Measurements from ENCODE around the gene TMEM107.

TMEM107 gene

GRCh38 chr17:8162997-8163977, 12.9 kb downstream of the TMEM107 start:
- H3K27ac Mint-ChIP-seq, result peak overlapping the region; percentile 92 to 99 (median 95)
- H3K27me3 Mint-ChIP-seq (ENCODE audit: low read depth), result no peaks in the 10 kb centered on the region
- TF ChIP-seq, protein P1, sequence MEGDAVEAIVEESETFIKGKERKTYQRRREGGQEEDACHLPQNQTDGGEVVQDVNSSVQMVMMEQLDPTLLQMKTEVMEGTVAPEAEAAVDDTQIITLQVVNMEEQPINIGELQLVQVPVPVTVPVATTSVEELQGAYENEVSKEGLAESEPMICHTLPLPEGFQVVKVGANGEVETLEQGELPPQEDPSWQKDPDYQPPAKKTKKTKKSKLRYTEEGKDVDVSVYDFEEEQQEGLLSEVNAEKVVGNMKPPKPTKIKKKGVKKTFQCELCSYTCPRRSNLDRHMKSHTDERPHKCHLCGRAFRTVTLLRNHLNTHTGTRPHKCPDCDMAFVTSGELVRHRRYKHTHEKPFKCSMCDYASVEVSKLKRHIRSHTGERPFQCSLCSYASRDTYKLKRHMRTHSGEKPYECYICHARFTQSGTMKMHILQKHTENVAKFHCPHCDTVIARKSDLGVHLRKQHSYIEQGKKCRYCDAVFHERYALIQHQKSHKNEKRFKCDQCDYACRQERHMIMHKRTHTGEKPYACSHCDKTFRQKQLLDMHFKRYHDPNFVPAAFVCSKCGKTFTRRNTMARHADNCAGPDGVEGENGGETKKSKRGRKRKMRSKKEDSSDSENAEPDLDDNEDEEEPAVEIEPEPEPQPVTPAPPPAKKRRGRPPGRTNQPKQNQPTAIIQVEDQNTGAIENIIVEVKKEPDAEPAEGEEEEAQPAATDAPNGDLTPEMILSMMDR (IDR thresholded peaks at IDR 0.05; ENCODE audit: unreplicated experiment in 3 of 3), result no peak
- H3K4me3 Mint-ChIP-seq, result peak overlapping the region; percentile 90 to 97 (median 96)
- H3K36me3 Mint-ChIP-seq (ENCODE audit: low read depth), result peaks cover 21% of the 10 kb centered on the region
- H3K4me1 Mint-ChIP-seq, result peaks cover 47% of the 10 kb centered on the region
- H3K9me3 Mint-ChIP-seq, result no peaks in the 10 kb centered on the region

DNA sequence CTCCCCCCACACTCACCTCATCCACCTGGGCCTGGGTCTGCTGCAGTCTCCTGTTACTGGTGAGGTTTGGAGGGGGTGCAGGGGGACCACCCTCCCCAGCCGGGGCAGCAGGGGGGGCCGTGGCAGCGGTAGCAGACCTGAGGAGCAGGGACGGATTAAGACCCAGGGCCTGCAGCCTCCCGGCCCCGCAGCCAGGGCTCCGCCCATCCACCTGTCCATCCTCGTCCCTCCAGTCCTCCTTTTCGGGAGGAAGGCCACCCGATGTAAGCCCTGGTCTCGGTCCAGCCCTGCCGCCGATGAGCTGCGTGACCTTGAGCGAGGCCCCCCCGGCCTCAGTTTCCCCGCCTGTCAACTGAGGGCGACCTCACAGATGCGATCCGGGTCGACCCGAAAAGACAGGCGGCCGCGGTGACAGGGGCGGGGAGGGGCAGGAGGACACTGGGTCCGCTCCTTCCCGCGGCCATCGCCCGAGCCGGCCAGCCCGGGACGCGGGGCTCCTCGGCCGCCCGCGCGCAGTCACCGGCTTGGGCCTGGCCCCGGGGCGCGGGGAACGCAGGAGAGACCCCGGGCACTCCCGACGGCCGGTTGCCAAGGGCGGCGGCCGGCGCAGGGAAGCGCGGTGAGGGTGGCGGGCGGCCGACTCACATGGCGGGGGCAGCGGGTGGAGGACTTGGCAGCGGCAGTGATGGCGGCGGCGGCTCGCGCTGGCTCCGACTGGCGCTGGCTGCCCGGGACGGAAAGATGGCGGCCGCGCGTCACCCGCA, 13.8 kb downstream of the TMEM107 start, which contains the start of gene VAMP2:
Gene VAMP2, minus strand, starts transcription at position 716 of the 764 bp plus-strand sequence. Its CDS starts 69 bp downstream, at position 647.
- TF ChIP-seq, protein P1 (IDR thresholded peaks at IDR 0.05; ENCODE audit: unreplicated experiment in 3 of 3), result no peak
- H3K27me3 Mint-ChIP-seq (ENCODE audit: low read depth), result no peaks in the 10 kb centered on the region
- H3K36me3 Mint-ChIP-seq (ENCODE audit: low read depth), result peaks cover 21% of the 10 kb centered on the region
- peak within 1 kb of the TSS; percentile 90 to 97 (median 96) for H3K4me3 Mint-ChIP-seq
- peak within 1 kb of the TSS; percentile 92 to 99 (median 95) for H3K27ac Mint-ChIP-seq
- H3K9me3 Mint-ChIP-seq, result no peaks in the 10 kb centered on the region
- H3K4me1 Mint-ChIP-seq, result peaks cover 47% of the 10 kb centered on the region

DNA sequence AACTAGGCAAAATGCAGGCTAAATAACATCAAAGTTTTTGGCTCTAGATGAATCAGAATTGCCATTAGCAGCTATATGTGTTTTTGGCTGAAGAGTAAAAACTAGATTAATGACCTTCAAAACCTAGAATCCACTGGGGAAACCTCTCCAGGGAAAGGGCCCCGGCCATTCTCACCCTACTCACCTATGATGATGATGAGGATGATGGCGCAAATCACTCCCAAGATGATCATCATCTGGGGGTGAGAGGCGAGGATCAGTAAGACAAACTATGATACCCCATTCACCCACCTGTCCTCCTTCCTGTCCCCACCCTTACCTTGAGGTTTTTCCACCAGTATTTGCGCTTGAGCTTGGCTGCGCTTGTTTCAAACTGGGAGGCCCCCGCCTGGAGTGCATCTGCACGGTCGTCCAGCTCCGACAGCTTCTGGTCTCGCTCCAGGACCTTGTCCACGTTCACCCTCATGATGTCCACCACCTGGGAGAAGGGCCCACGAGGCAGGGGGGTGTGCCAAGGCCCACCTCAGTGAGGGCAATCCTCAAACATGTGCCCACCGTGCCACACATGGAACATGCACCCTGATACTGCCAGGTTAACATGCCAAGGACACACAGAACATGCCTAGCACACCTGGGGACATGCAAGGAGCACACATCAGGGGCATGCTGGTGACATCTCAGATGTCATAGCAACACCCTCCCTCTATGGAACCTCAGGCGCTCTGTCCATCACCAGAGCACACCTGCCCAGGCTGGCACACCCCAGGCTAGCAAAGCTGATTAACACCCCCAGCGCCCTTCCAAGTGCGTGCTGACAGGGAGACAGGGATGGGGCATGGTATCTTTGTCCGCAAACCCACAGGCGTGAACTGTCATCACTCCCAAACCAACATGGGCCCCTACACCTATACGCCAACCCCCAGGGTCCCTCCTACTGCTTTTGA, 14.6 kb downstream of the TMEM107 start:
- Mint-ChIP-seq H3K9me3 (no peaks in the 10 kb centered on the region), H3K36me3 (ENCODE audit: low read depth) (peaks cover 21% of the 10 kb centered on the region), H3K27ac (peak overlapping the region; percentile 56 to 84 (median 80)), H3K4me1 (peaks cover 47% of the 10 kb centered on the region), H3K4me3 (peak overlapping the region; percentile 82 to 87 (median 85)), H3K27me3 (ENCODE audit: low read depth) (no peaks in the 10 kb centered on the region)
- TF ChIP-seq, protein P1 (IDR thresholded peaks at IDR 0.05; ENCODE audit: unreplicated experiment in 3 of 3), result no peak

DNA sequence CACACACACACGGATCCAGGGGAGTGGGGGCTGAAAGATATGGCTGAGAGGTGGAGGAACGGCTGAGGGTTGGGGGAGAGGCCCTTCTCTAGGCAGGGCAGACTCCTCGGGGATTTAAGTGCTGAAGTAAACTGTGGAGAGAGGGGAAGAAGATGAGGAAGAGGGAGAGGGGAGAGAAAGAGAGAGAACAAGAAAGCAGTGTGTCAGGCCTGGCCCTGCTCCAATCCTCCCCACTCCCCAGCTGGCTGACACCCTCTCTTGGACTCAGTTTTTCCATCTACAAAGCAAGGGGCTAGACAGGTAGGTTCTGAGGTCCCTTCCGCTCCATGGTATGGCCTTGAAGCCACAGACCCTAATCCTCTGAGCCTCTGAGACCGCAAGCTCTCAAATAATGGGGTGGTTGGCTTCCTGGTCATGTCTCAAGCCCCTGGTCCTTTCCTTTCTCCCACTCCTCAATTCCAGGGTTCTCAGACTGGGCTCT, 15.4 kb downstream of the TMEM107 start:
- TF ChIP-seq, protein P1 (IDR thresholded peaks at IDR 0.05; ENCODE audit: unreplicated experiment in 3 of 3), result no peak
- no peaks in the 10 kb centered on the region for H3K27me3 Mint-ChIP-seq (ENCODE audit: low read depth)
- peaks cover 21% of the 10 kb centered on the region for H3K36me3 Mint-ChIP-seq (ENCODE audit: low read depth)
- H3K9me3 Mint-ChIP-seq, result no peaks in the 10 kb centered on the region
- peak overlapping the region; percentile 71 to 87 (median 80) for H3K27ac Mint-ChIP-seq
- peaks cover 47% of the 10 kb centered on the region for H3K4me1 Mint-ChIP-seq
- H3K4me3 Mint-ChIP-seq, result peak overlapping the region; percentile 82 to 87 (median 85)

DNA sequence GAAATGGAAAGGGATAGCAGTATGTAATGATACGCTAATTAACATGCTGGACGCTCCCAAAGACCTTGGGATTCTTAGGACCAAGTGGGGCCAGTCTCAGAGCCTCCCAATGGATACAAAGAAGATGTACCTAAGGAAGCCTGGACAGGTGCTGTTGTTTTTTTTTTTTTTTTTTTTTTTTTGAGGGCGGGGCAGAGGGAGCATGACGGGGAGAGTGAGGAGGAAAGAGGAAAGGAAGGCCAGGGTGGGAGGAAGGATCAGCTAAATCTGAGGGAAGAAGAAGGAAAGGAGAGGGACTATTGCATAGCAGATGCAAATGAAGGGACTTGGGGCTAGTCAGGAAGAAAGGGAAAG, 16.0 kb downstream of the TMEM107 start:
- Mint-ChIP-seq H3K4me3 (peak overlapping the region; percentile 82 to 87 (median 85)), H3K27me3 (ENCODE audit: low read depth) (no peaks in the 10 kb centered on the region), H3K4me1 (peaks cover 47% of the 10 kb centered on the region), H3K36me3 (ENCODE audit: low read depth) (peaks cover 21% of the 10 kb centered on the region), H3K9me3 (no peaks in the 10 kb centered on the region), H3K27ac (peak overlapping the region; percentile 71 to 87 (median 84))
- TF ChIP-seq, protein P1 (IDR thresholded peaks at IDR 0.05; ENCODE audit: unreplicated experiment in 3 of 3), result no peak
